ENCODE measurements around the gene SLC44A3.

- TF ChIP-seq CTCF (IDR thresholded peaks at IDR 0.05; ENCODE audit: control extremely low read depth in 1 of 3, insufficient read depth in 1 of 3, low read depth in 1 of 3, low read length in 3 of 3), result no peak
- no peak for TF ChIP-seq TEAD4 (IDR thresholded peaks at IDR 0.05; ENCODE audit: low read depth, low read length)
- TF ChIP-seq CHD2 (IDR thresholded peaks at IDR 0.05; ENCODE audit: low read length), result no peak
- no peak for TF ChIP-seq SIN3A (conservative IDR thresholded peaks at IDR 0.05 in 1 of 2, IDR thresholded peaks at IDR 0.05 in 1 of 2; ENCODE audit: low read depth in 1 of 2, low read length in 2 of 2)
- TF ChIP-seq EZH2 (IDR thresholded peaks at IDR 0.05; ENCODE audit: low read depth, low read length, severe bottlenecking), result no peak
Measured at GRCh38 chr1:94790246-94790645, 29.9 kb upstream of the SLC44A3 start.

Data from H1 (cell line).